HL-60/S4 treated with retinoic acid at 250 ng/mL for 4 days and 3 days (cell line): ENCODE data around the gene SUGCT.

Source experiments
- in situ Hi-C: fragments of 300-500 bp; cut with MboI; formaldehyde crosslinking; loops from 2 replicates; pipeline ENCODE4 v1.7.0; 2022; ENCODE audit warnings: low sequenced_read_pairs

Gene SUGCT

GRCh38 chr7:40546616-40547501 is 412.1 kb downstream of the SUGCT start:
- in situ Hi-C loops = no loop called here

GRCh38 chr7:40549372-40550039 is 414.7 kb downstream of the SUGCT start:
- in situ Hi-C loops = no loop called here

- in situ Hi-C loops = no loop called here
Measured at GRCh38 chr7:40551685-40552576, 417.1 kb downstream of the SUGCT start.

- in situ Hi-C loops = no loop called here
Measured at GRCh38 chr7:40560672-40561071, 425.9 kb downstream of the SUGCT start.

GRCh38 chr7:40566879-40567278 is 432.1 kb downstream of the SUGCT start:
- in situ Hi-C loops = no loop called here

GRCh38 chr7:40569326-40569725 is 434.5 kb downstream of the SUGCT start:
- in situ Hi-C loops = no loop called here

GRCh38 chr7:40570223-40570622 is 435.4 kb downstream of the SUGCT start:
- in situ Hi-C loops = no loop called here

GRCh38 chr7:40571796-40572195 is 437.0 kb downstream of the SUGCT start:
- in situ Hi-C loops = no loop called here

GRCh38 chr7:40572810-40573465 is 438.1 kb downstream of the SUGCT start:
- in situ Hi-C loops = no loop called here

- in situ Hi-C loops = no loop called here
Measured at GRCh38 chr7:40579401-40579800, 444.6 kb downstream of the SUGCT start.

GRCh38 chr7:40580776-40581175 is 446.0 kb downstream of the SUGCT start:
- in situ Hi-C loops = no loop called here

GRCh38 chr7:40582539-40582938 is 447.7 kb downstream of the SUGCT start:
- in situ Hi-C loops = no loop called here

GRCh38 chr7:40583667-40584444 is 449.1 kb downstream of the SUGCT start:
- in situ Hi-C loops = no loop called here

GRCh38 chr7:40584667-40585433 is 450.0 kb downstream of the SUGCT start:
- in situ Hi-C loops = no loop called here

- in situ Hi-C loops = no loop called here
Measured at GRCh38 chr7:40586197-40586596, 451.4 kb downstream of the SUGCT start.

GRCh38 chr7:40587419-40587818 is 452.6 kb downstream of the SUGCT start:
- in situ Hi-C loops = no loop called here

GRCh38 chr7:40595129-40595528 is 460.3 kb downstream of the SUGCT start:
- in situ Hi-C loops = no loop called here

GRCh38 chr7:40595832-40596231 is 461.0 kb downstream of the SUGCT start:
- in situ Hi-C loops = no loop called here

GRCh38 chr7:40597517-40597916 is 462.7 kb downstream of the SUGCT start:
- in situ Hi-C loops = no loop called here
